Measurements from ENCODE around the gene LIPE.
A peak's percentile ranks its signal among the peaks of the same experiment; 100 is the strongest.
"Not testable (repeated sequence)": the region's sequence is repeated elsewhere in the genome, so short reads cannot be mapped to it uniquely, and the experiment has no call there.

The LIPE gene, protein sequence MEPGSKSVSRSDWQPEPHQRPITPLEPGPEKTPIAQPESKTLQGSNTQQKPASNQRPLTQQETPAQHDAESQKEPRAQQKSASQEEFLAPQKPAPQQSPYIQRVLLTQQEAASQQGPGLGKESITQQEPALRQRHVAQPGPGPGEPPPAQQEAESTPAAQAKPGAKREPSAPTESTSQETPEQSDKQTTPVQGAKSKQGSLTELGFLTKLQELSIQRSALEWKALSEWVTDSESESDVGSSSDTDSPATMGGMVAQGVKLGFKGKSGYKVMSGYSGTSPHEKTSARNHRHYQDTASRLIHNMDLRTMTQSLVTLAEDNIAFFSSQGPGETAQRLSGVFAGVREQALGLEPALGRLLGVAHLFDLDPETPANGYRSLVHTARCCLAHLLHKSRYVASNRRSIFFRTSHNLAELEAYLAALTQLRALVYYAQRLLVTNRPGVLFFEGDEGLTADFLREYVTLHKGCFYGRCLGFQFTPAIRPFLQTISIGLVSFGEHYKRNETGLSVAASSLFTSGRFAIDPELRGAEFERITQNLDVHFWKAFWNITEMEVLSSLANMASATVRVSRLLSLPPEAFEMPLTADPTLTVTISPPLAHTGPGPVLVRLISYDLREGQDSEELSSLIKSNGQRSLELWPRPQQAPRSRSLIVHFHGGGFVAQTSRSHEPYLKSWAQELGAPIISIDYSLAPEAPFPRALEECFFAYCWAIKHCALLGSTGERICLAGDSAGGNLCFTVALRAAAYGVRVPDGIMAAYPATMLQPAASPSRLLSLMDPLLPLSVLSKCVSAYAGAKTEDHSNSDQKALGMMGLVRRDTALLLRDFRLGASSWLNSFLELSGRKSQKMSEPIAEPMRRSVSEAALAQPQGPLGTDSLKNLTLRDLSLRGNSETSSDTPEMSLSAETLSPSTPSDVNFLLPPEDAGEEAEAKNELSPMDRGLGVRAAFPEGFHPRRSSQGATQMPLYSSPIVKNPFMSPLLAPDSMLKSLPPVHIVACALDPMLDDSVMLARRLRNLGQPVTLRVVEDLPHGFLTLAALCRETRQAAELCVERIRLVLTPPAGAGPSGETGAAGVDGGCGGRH

GRCh38 chr19:42427313-42427712, at the start of gene LIPE:
Gene LIPE, minus strand, starts transcription at chr19:42427388. Its CDS starts 239 bp downstream, at chr19:42427149.
- no peak for DNase-seq

DNA sequence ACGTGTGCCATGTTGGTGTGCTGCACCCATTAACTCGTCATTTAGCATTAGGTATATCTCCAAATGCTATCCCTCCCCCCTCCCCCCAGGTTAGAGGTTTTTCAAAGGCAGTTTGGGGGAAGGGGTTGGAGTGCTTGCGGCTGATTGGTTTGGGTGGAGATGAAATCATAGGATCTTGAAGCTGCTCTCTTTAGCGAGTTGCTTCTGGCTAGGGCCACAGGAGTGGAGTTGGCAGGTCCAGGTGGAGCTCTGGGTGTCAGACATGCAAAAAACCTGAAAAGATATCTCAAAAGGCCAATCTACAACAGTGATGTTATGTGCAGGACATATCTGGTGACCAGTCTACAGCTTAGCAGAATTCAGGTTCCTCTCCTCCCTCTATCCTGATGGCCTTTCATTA, 48.2 kb upstream of the LIPE start:
- DNase-seq, result no peak

DNA sequence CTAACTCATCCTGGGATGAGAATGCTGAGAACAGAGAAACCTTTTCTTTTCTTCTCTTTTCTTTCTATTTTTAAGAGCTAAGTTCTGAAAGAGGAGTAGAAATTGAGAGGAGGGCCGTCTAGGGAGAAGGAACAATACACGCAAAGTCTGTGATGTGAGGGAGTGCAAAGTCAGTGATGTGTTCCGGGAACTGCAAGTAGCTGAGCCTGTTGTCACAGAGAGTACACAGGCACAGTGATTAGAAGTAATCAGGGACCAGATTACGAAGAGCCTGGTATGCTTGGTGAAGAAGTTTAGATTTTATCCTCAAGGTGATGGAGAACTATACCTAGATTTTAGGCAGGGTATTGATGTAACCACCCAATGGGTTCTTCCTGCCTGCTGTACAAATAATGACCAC, 47.6 kb upstream of the LIPE start:
- no peak for DNase-seq

DNA sequence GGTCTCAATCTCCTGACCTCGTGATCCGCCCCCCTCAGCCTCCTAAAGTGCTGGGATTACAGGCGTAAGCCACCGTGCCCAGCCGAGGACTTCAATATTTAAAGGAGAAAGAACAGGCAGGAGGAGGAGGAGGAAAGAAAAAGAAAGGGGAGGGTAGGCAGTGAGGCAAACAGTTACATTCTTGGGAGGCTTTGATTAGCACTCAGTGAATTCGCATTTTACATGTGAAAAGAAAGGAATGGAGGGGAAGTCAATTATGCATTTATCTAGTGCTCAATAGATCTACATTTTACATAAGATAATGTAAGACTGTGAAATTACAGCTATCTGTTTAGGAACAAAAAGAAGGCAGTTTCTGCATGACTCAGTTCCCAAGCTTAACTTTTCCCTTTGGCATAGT, 46.5 kb upstream of the LIPE start:
- no peak for DNase-seq

GRCh38 chr19:42472402-42473147, 45.4 kb upstream of the LIPE start:
- no peak for DNase-seq

DNA sequence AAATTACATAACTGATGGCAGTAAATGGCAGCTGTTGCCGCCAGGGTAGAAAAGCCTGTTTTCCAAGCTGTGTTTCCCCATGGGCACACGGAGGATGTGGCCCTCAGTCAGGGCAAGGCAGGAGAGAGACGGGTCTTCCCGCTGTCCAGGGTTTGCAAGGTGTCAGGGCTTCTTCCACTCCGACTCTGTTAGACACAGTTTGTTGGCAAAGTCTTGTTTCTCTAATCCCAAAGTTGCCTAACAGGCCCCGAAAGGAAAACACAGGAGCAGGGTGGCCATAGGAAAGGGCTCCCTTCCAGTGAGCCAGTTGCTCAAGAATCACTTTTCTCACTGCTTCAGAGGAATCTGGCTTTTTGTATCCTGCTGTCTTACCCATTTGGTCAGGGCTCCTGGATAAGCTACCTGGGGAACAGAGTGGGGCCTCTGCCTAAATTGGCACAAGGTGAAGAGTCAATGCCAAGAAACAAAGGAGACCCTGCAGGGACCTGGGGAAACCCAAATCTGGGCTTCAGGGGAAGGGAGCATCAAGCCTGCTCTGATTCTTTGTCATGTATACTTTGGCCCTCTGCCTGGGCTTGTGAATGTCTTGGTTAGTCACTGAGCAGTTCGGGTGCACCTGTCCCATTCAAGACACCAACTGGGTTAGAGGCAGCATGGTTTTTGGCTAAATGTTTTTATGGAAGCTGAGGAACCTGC, 44.5 kb upstream of the LIPE start:
- no peak for DNase-seq

GRCh38 chr19:42469311-42470235, 42.4 kb upstream of the LIPE start:
- DNase-seq, result no peak

DNA sequence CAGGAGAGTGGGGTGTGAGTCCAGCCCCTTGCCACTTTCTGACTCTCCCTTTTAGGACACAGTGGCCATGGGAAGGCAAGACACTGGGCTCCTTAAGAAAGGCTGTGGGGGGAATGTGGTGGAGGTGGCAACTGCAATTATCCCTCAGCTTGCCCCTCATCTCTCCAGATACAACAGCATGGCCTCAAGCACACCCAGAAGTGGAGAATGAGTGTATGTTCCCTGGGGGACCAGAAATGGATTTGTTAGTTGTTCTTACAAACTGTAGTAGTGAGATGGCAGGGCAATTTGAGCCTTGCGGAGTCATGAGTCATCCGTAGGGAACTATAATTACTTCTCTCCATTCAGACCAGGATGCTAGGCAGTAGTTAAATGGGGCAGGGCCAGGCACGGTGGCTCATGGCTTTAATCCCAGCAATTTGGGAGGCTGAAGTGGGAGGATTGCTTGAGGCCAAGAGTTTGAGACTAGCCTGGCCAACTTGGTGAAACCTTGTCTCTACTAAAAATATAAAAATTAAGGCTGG, 41.1 kb upstream of the LIPE start:
- DNase-seq, result no peak

DNA sequence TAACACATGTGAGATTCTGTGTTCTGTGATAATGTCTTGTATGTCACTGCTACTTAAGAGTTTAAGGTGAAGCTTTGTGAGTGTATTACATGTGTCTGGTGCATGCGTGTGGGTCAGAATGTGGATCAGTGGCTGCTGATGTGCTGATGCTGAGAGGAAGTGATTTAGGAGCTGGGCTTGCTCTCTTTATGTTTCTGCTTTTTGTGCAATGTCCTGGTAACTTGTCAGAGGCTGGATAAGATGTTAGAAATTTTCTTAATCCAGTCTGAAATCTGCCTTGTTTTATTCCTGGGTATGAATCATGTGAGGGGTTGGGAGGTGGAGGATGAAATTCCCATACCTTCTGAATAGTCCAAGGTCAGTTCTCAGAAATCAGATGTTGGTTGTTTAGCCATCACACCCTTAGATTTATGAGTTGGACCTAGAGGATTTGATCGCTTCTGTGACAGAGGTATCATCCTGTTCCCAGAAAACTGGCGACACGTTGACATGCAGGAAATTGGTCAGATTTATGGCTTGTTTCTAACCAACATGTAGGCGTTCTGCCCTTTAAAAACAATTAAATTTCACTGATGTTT, 40.1 kb upstream of the LIPE start:
- no peak for DNase-seq

- DNase-seq, result no peak
These were observed 39.5 kb upstream of the LIPE start for GRCh38 chr19:42466521-42467182.

DNA sequence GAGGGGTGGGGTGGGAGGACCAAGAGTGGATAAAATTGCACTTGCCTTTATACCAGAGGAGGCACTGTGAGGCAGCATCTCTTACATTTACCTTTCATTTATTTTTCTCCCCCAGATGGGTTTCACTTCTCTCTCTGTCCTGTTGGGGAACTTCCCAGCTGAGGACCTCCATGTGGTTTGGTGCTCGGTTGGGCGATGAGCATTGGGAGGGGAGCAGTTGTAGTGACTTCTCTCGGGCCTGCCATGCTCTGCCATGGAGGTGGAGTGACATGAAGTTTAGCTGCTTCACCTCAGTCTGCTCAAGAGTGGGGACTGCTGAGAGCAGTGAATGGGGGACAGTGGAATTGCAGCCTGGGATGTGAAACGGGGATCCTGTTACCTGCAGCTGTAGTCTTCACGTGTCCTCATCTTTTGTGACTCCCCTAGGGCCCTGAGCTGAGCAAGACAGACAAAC, 38.7 kb upstream of the LIPE start:
- DNase-seq, result no peak

- DNase-seq, result no peak
These were observed 34.6 kb upstream of the LIPE start for GRCh38 chr19:42461700-42462324.

DNA sequence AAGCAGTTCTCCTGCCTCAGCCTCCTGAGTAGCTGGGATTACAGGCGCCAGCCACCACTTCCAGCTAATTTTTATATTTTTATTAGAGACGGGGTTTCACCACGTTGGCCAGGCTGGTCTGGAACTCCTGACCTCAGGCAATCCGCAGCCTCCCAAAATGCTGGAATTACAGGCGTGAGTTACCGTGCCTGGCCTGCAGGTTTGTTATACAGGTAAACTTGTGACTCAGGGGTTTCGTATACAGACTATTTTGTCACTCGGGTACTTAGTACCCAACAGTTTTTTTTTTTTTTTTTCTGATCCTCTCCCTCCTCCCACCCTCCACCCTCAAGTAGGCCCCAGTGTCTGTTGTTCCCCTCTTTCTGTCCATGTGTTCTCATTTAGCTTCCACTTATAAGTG, 34.0 kb upstream of the LIPE start:
- not testable (repeated sequence) for DNase-seq

GRCh38 chr19:42459926-42460325, 32.7 kb upstream of the LIPE start:
- no peak for DNase-seq

DNA sequence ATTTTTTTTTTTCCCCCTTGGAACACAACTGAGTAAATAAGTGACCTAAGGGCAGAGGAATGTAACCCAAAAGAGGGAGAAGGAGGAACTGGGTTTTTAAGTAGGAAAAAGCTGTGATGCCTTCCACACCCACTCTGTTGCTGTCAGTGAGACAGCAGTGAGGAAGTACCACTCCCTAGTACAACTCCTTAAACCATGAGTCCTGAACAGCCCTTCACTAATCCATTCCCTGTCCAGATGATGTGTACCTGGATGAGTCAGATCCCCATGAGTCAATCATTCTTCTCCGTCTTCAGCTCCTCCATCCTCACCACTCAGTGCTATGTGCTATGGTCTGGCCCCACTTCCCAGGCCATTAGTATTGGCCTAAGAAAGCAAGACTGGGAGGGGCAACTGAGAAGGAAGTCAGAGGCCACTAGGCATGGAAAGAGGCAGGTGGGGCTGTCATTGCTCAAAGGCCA, 28.5 kb upstream of the LIPE start:
- DNase-seq, result no peak

GRCh38 chr19:42455086-42455485, 27.9 kb upstream of the LIPE start:
- DNase-seq, result no peak

- no peak for DNase-seq
These were observed 25.4 kb upstream of the LIPE start for GRCh38 chr19:42452590-42452989.

DNA sequence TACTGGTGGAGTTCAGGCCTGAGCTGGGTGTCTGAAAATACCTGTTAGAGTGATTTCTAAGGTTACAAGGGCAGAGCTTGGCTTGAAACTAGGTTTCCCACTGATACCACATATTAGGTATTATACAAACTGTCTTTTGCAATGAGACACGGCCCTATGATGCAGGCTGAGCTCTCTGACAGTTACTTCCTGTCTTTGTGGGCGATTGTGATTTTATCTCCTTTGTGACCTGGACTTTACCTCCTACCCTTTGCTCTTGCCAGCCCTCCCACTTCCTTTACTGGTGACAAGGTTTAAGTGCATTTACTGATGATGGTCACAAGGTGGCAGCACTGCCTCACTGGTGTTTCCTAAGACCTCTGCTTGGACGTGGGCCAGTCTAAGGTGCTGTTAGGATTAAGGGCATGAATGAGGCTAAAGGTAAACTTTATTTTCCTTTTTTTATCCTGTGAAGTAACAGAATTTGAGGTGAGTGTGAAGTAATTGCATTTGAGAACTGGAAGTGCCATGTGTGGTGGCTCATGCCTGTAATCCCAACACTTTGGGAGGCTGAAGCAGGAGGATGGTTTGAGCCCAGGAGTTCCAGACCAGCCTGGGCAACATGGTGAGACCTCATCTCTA, 23.2 kb upstream of the LIPE start:
- DNase-seq, result peak; percentile 48

- DNase-seq, result not testable (repeated sequence)
These were observed 21.1 kb upstream of the LIPE start for GRCh38 chr19:42448306-42448705.

All from NCI-H1092 (cell line).